GM12878 (cell line): ENCODE measurements around the gene OPRM1. TPM values are rescaled to one million over a fixed set of nuclear protein-coding genes. Genes with fewer than 3 reads are reported as not detected.

Source experiments
- CHD2 ChIP-seq: IDR thresholded peaks from 2 replicates; pipeline ENCODE4 v1.6.1; 2011; ENCODE audit warnings: low read depth, low read length, improper control_type of control experiment, borderline replicate concordance
- CUX1 ChIP-seq: IDR thresholded peaks from 2 replicates; pipeline ENCODE4 v1.6.1; 2012; ENCODE audit warnings: improper control_type of control experiment, low read depth, low read length; ENCODE audit not compliant: insufficient replicate concordance
- E4F1 ChIP-seq: fragments of 450-650 bp; IDR thresholded peaks from 2 replicates; pipeline ENCODE4 v1.6.1; 2018; ENCODE audit warnings: borderline replicate concordance, mild to moderate bottlenecking; ENCODE audit not compliant: partially characterized antibody
- EED ChIP-seq: sonication (generic); IDR thresholded peaks from 2 replicates; pipeline ENCODE4 v1.6.1; 2016; ENCODE audit warnings: antibody characterized with exemption, low read depth
- IKZF1 ChIP-seq: fragments of 450-650 bp; conservative IDR thresholded peaks from 2 replicates; pipeline ENCODE4 v1.6.1; 2017; ENCODE audit warnings: antibody characterized with exemption, mild to moderate bottlenecking
- IRF5 ChIP-seq: fragments of 450-650 bp; IDR thresholded peaks from 2 replicates; pipeline ENCODE4 v1.6.1; 2017; ENCODE audit warnings: borderline replicate concordance
- KDM1A ChIP-seq: fragments of 200-600 bp; sonication (generic); IDR thresholded peaks from 2 replicates; pipeline ENCODE4 v1.6.1; 2016; ENCODE audit warnings: borderline replicate concordance
- NR2C2 ChIP-seq: IDR thresholded peaks from 2 replicates; pipeline ENCODE4 v1.6.1; 2011; ENCODE audit warnings: borderline replicate concordance, low read depth; ENCODE audit not compliant: control insufficient read depth, insufficient read length
- NRF1 ChIP-seq: conservative IDR thresholded peaks from 2 replicates; pipeline ENCODE4 v1.6.1; 2011; ENCODE audit warnings: mild to moderate bottlenecking, low read depth, low read length, improper control_type of control experiment
- PAX5 ChIP-seq: IDR thresholded peaks from 2 replicates; pipeline ENCODE4 v1.6.1; 2011; ENCODE audit warnings: low read depth, low read length, borderline replicate concordance
- RELB ChIP-seq: fragments of 450-650 bp; IDR thresholded peaks from 2 replicates; pipeline ENCODE4 v1.6.1; 2017; ENCODE audit warnings: low read depth, mild to moderate bottlenecking, moderate library complexity
- RUNX3 ChIP-seq: IDR thresholded peaks from 2 replicates; pipeline ENCODE4 v1.6.1; 2012; ENCODE audit warnings: low read length, inconsistent platforms
- ZSCAN29 ChIP-seq: fragments of 450-650 bp; IDR thresholded peaks from 2 replicates; pipeline ENCODE4 v1.6.1; 2017; ENCODE audit warnings: mild to moderate bottlenecking, moderate library complexity
- polyA plus RNA-seq, 11 experiments: library from polyadenylated mRNA; depleted of rRNA in 4 of 11; unstranded in 6 of 11; stranded (reverse) in 5 of 11; fragments of >200 nt; fragmentation: Nextera tagmentation in 4 of 11; fragmentation: Illumina TruSeq in 1 of 11; extraction: Ambion mirVana in 4 of 11; extraction: Trizol in 1 of 11; gene quantifications; 1 replicate in 1 of 11; 2 replicates in 10 of 11; pipeline versions ENCODE4 v1.2.1 to v1.2.3, GENCODE V29; 2011 to 2016; ENCODE audit warnings: inconsistent platforms in 2 of 11, missing spikeins in 2 of 11, low read depth in 1 of 11
- total RNA-seq, 4 experiments: library from RNA; depleted of rRNA in 3 of 4; stranded (reverse); fragments of >200 nt in 3 of 4; fragmentation: Illumina TruSeq in 1 of 4; extraction: Trizol in 1 of 4; gene quantifications; 2 replicates each; pipeline versions ENCODE4 v1.2.1 to v1.2.3, GENCODE V29; 2013 to 2021
- TF ChIP-seq, protein P1 (sequence below): IDR thresholded peaks from 2 replicates; pipeline ENCODE4 v1.6.1; 2012; ENCODE audit warnings: low read length, inconsistent platforms
- TF ChIP-seq, protein P2 (sequence below): fragments of 450-650 bp; IDR thresholded peaks from 2 replicates; pipeline ENCODE4 v1.6.1; 2017; ENCODE audit warnings: mild to moderate bottlenecking, low read depth, inconsistent platforms; ENCODE audit not compliant: poor library complexity, severe bottlenecking

OPRM1 gene
- total and polyA plus RNA-seq, 10 of the 15 experiments (the other 5 are each of a cell fraction or from before 2014, with no cell fraction given), result not detected

- no peak for TF ChIP-seq EED
- no peak for TF ChIP-seq ZSCAN29
- no peak for TF ChIP-seq NRF1
- no peak for TF ChIP-seq NR2C2
- TF ChIP-seq, protein P1, sequence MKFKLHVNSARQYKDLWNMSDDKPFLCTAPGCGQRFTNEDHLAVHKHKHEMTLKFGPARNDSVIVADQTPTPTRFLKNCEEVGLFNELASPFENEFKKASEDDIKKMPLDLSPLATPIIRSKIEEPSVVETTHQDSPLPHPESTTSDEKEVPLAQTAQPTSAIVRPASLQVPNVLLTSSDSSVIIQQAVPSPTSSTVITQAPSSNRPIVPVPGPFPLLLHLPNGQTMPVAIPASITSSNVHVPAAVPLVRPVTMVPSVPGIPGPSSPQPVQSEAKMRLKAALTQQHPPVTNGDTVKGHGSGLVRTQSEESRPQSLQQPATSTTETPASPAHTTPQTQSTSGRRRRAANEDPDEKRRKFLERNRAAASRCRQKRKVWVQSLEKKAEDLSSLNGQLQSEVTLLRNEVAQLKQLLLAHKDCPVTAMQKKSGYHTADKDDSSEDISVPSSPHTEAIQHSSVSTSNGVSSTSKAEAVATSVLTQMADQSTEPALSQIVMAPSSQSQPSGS, result no peak
- TF ChIP-seq E4F1, result no peak
- no peak for TF ChIP-seq PAX5
- no peak for TF ChIP-seq KDM1A
- TF ChIP-seq CHD2, result no peak
- TF ChIP-seq RUNX3, result no peak
- TF ChIP-seq IKZF1, result peak; percentile 53
- TF ChIP-seq RELB, result peak; percentile 67
- no peak for TF ChIP-seq CUX1
- TF ChIP-seq IRF5, result no peak
- TF ChIP-seq, protein P2, sequence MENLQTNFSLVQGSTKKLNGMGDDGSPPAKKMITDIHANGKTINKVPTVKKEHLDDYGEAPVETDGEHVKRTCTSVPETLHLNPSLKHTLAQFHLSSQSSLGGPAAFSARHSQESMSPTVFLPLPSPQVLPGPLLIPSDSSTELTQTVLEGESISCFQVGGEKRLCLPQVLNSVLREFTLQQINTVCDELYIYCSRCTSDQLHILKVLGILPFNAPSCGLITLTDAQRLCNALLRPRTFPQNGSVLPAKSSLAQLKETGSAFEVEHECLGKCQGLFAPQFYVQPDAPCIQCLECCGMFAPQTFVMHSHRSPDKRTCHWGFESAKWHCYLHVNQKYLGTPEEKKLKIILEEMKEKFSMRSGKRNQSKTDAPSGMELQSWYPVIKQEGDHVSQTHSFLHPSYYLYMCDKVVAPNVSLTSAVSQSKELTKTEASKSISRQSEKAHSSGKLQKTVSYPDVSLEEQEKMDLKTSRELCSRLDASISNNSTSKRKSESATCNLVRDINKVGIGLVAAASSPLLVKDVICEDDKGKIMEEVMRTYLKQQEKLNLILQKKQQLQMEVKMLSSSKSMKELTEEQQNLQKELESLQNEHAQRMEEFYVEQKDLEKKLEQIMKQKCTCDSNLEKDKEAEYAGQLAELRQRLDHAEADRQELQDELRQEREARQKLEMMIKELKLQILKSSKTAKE, result peak; percentile 44
Measured at GRCh38 chr6:154157082-154157481, 118.0 kb downstream of the OPRM1 start (continued).
